ENCODE data around the gene SPPL3.

DNA sequence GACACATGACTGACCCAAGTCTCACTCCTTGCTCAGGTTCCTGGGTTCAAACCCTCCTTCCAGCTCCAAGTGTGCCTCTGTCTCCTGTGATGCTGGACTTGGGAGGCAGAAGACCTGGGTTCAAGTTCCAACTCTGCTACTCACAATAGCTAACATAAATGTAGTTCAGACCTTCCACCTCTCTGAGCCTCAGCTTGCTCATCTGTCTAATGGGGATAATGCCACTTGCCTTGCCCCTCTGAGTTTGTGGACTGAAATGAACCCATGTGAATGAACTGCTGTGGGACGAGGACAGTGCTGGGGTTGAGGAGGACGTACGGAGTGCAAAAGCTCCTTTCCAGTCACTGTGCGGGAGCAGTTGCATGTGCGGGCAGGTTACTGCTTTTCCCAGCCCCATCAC is 137.6 kb downstream of the SPPL3 start:
- TF ChIP-seq ZC3H10 (CRISPR knock-in tag; IDR thresholded peaks at IDR 0.05) (no peak), ARNTL (CRISPR knock-in tag; IDR thresholded peaks at IDR 0.05; ENCODE audit: borderline replicate concordance, low read depth) (no peak), PPARA (CRISPR knock-in tag; IDR thresholded peaks at IDR 0.05; ENCODE audit: borderline replicate concordance) (no peak), TOX (CRISPR knock-in tag; IDR thresholded peaks at IDR 0.05; ENCODE audit: borderline replicate concordance) (no peak), GLIS3 (CRISPR knock-in tag; IDR thresholded peaks at IDR 0.05) (no peak), ZFP3 (CRISPR knock-in tag; IDR thresholded peaks at IDR 0.05) (no peak), OSR1 (CRISPR knock-in tag; IDR thresholded peaks at IDR 0.05) (no peak), PATZ1 (CRISPR knock-in tag; IDR thresholded peaks at IDR 0.05; ENCODE audit: borderline replicate concordance) (no peak)
- TF ChIP-seq, protein P1, sequence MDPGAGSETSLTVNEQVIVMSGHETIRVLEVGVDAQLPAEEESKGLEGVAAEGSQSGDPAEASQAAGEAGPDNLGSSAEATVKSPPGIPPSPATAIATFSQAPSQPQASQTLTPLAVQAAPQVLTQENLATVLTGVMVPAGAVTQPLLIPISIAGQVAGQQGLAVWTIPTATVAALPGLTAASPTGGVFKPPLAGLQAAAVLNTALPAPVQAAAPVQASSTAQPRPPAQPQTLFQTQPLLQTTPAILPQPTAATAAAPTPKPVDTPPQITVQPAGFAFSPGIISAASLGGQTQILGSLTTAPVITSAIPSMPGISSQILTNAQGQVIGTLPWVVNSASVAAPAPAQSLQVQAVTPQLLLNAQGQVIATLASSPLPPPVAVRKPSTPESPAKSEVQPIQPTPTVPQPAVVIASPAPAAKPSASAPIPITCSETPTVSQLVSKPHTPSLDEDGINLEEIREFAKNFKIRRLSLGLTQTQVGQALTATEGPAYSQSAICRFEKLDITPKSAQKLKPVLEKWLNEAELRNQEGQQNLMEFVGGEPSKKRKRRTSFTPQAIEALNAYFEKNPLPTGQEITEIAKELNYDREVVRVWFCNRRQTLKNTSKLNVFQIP (CRISPR knock-in tag; IDR thresholded peaks at IDR 0.05; ENCODE audit: borderline replicate concordance, low read depth): no peak
- TF ChIP-seq, protein P2, sequence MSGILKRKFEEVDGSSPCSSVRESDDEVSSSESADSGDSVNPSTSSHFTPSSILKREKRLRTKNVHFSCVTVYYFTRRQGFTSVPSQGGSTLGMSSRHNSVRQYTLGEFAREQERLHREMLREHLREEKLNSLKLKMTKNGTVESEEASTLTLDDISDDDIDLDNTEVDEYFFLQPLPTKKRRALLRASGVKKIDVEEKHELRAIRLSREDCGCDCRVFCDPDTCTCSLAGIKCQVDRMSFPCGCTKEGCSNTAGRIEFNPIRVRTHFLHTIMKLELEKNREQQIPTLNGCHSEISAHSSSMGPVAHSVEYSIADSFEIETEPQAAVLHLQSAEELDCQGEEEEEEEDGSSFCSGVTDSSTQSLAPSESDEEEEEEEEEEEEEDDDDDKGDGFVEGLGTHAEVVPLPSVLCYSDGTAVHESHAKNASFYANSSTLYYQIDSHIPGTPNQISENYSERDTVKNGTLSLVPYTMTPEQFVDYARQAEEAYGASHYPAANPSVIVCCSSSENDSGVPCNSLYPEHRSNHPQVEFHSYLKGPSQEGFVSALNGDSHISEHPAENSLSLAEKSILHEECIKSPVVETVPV (CRISPR knock-in tag; IDR thresholded peaks at IDR 0.05): no peak

Measured in SK-N-SH treated with all-trans-retinoic acid at 6 μM for 48 hours (cell line).